H1 (cell line): Measurements from ENCODE around the gene SAG. TPM values are rescaled to one million over a fixed set of nuclear protein-coding genes. Genes with fewer than 3 reads are reported as not detected.

Experiments used
- GTF2F1 ChIP-seq: IDR thresholded peaks from 2 replicates; pipeline ENCODE4 v1.6.1; 2012; ENCODE audit warnings: low read depth, low read length, improper control_type of control experiment, borderline replicate concordance
- HDAC6 ChIP-seq: IDR thresholded peaks from one replicate; pipeline ENCODE4 v1.7.1; 2012; ENCODE audit warnings: low read depth, mild to moderate bottlenecking, inconsistent platforms, low read length, moderate library complexity
- KDM5A ChIP-seq: fragments of 200-600 bp; IDR thresholded peaks from 2 replicates; pipeline ENCODE4 v1.7.1; 2012; ENCODE audit warnings: mild to moderate bottlenecking, low read length, inconsistent platforms, mixed read lengths
- polyA plus RNA-seq, 7 experiments: library from polyadenylated mRNA; depleted of rRNA in 3 of 7; stranded (reverse) in 5 of 7; unstranded in 2 of 7; fragments of >200 nt in 5 of 7; fragments of 200-250 nt in 2 of 7; gene quantifications; 1 replicate in 5 of 7; 2 replicates in 1 of 7; 4 replicates in 1 of 7; pipeline versions ENCODE4 v1.2.1 to v1.2.3, GENCODE V29; 2011 to 2013; ENCODE audit warnings: missing spikeins in 2 of 7, mixed read lengths in 2 of 7
- total RNA-seq: library from RNA; stranded (reverse); fragmentation: NEBNext Ultra II Directional; extraction: Animal tissue kit (Norgen Biotek cat#: 25700); gene quantifications from 2 replicates; pipeline ENCODE4 v1.2.1, GENCODE V29; 2021
- TF ChIP-seq, protein P1 (sequence below): fragments of 300-600 bp; sonication (generic); IDR thresholded peaks from 2 replicates; pipeline ENCODE4 v1.7.1; 2012; ENCODE audit warnings: low read length, moderate library complexity, mild to moderate bottlenecking, inconsistent platforms; ENCODE audit not compliant: insufficient replicate concordance

The SAG gene
- total and polyA plus RNA-seq, 2 of the 8 experiments (the other 6 are each of a cell fraction or from before 2014, with no cell fraction given): not detected

GRCh38 chr2:233373316-233373715 lies 65.7 kb downstream of the SAG start (continued):
- TF ChIP-seq, protein P1, sequence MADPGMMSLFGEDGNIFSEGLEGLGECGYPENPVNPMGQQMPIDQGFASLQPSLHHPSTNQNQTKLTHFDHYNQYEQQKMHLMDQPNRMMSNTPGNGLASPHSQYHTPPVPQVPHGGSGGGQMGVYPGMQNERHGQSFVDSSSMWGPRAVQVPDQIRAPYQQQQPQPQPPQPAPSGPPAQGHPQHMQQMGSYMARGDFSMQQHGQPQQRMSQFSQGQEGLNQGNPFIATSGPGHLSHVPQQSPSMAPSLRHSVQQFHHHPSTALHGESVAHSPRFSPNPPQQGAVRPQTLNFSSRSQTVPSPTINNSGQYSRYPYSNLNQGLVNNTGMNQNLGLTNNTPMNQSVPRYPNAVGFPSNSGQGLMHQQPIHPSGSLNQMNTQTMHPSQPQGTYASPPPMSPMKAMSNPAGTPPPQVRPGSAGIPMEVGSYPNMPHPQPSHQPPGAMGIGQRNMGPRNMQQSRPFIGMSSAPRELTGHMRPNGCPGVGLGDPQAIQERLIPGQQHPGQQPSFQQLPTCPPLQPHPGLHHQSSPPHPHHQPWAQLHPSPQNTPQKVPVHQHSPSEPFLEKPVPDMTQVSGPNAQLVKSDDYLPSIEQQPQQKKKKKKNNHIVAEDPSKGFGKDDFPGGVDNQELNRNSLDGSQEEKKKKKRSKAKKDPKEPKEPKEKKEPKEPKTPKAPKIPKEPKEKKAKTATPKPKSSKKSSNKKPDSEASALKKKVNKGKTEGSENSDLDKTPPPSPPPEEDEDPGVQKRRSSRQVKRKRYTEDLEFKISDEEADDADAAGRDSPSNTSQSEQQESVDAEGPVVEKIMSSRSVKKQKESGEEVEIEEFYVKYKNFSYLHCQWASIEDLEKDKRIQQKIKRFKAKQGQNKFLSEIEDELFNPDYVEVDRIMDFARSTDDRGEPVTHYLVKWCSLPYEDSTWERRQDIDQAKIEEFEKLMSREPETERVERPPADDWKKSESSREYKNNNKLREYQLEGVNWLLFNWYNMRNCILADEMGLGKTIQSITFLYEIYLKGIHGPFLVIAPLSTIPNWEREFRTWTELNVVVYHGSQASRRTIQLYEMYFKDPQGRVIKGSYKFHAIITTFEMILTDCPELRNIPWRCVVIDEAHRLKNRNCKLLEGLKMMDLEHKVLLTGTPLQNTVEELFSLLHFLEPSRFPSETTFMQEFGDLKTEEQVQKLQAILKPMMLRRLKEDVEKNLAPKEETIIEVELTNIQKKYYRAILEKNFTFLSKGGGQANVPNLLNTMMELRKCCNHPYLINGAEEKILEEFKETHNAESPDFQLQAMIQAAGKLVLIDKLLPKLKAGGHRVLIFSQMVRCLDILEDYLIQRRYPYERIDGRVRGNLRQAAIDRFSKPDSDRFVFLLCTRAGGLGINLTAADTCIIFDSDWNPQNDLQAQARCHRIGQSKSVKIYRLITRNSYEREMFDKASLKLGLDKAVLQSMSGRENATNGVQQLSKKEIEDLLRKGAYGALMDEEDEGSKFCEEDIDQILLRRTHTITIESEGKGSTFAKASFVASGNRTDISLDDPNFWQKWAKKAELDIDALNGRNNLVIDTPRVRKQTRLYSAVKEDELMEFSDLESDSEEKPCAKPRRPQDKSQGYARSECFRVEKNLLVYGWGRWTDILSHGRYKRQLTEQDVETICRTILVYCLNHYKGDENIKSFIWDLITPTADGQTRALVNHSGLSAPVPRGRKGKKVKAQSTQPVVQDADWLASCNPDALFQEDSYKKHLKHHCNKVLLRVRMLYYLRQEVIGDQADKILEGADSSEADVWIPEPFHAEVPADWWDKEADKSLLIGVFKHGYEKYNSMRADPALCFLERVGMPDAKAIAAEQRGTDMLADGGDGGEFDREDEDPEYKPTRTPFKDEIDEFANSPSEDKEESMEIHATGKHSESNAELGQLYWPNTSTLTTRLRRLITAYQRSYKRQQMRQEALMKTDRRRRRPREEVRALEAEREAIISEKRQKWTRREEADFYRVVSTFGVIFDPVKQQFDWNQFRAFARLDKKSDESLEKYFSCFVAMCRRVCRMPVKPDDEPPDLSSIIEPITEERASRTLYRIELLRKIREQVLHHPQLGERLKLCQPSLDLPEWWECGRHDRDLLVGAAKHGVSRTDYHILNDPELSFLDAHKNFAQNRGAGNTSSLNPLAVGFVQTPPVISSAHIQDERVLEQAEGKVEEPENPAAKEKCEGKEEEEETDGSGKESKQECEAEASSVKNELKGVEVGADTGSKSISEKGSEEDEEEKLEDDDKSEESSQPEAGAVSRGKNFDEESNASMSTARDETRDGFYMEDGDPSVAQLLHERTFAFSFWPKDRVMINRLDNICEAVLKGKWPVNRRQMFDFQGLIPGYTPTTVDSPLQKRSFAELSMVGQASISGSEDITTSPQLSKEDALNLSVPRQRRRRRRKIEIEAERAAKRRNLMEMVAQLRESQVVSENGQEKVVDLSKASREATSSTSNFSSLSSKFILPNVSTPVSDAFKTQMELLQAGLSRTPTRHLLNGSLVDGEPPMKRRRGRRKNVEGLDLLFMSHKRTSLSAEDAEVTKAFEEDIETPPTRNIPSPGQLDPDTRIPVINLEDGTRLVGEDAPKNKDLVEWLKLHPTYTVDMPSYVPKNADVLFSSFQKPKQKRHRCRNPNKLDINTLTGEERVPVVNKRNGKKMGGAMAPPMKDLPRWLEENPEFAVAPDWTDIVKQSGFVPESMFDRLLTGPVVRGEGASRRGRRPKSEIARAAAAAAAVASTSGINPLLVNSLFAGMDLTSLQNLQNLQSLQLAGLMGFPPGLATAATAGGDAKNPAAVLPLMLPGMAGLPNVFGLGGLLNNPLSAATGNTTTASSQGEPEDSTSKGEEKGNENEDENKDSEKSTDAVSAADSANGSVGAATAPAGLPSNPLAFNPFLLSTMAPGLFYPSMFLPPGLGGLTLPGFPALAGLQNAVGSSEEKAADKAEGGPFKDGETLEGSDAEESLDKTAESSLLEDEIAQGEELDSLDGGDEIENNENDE: no peak
- TF ChIP-seq KDM5A (no peak), GTF2F1 (no peak), HDAC6 (no peak)
